ENCODE results near the gene NCAPG2. TPM values are rescaled to one million over a fixed set of nuclear protein-coding genes. Genes with fewer than 3 reads are reported as not detected.
"Not testable (repeated sequence)": the region's sequence is repeated elsewhere in the genome, so short reads cannot be mapped to it uniquely, and the experiment has no call there.

The NCAPG2 gene
- total RNA-seq, 1 donor from 2014 or later, result 5.6 TPM

GRCh38 chr7:158720112-158720511 lies 15.5 kb upstream of the NCAPG2 start:
- ATAC-seq (ENCODE audit: poor library complexity), result no peak
- intact Hi-C loops (cut with DNase I), result no loop called here
- DNase-seq, result no peak

GRCh38 chr7:158716802-158717201 lies 12.2 kb upstream of the NCAPG2 start:
- ATAC-seq (ENCODE audit: poor library complexity) (no peak), DNase-seq (no peak)
- intact Hi-C loops (cut with DNase I), result no loop called here

- intact Hi-C loops (cut with DNase I), result no loop called here
- ATAC-seq (ENCODE audit: poor library complexity) (peak; percentile 9), DNase-seq (no peak)
Observed at GRCh38 chr7:158710651-158711102, 6.1 kb upstream of the NCAPG2 start.

GRCh38 chr7:158707610-158708009 lies 3.0 kb upstream of the NCAPG2 start:
- DNase-seq (no peak), ATAC-seq (ENCODE audit: poor library complexity) (no peak)
- intact Hi-C loops (cut with DNase I), result no loop called here

GRCh38 chr7:158706710-158707590 lies 2.3 kb upstream of the NCAPG2 start:
- ATAC-seq (ENCODE audit: poor library complexity) (no peak), DNase-seq (no peak)

DNA sequence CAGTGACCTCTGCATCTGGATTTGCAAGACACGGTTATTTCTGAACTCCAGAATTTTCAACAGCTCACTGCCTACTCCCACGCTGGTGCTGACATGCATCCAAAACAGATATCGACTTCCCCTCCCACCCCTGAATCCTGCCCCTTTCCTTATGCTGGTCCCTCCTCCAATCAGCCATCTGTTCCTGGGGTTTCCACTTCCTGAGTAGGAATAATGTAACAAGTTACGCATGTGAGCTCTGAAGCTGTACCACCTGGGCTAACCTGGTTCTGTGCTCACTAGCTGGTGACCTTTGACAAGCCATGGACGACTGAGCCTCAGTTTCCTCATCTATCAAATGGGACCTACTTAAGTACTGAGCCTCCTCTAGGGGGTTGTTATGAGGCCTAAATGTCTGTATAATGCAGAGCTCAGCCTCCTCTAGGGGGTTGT lies 1.7 kb upstream of the NCAPG2 start:
- intact Hi-C loops (cut with DNase I), result no loop called here
- ATAC-seq (ENCODE audit: poor library complexity) (no peak), DNase-seq (no peak)

More at GRCh38 chr7:158706710-158707590, 2.3 kb upstream of the NCAPG2 start:
- intact Hi-C loops (cut with DNase I), result no loop called here

- ATAC-seq (ENCODE audit: poor library complexity), result no peak
- intact Hi-C loops (cut with DNase I), result no loop called here
- no peak for DNase-seq
Observed at GRCh38 chr7:158705234-158705850, 738 bp upstream of the NCAPG2 start.

- intact Hi-C loops (cut with DNase I); ATAC-seq (ENCODE audit: poor library complexity); DNase-seq: not testable (repeated sequence)
Observed at GRCh38 chr7:158703679-158704523, 703 bp downstream of the NCAPG2 start.

DNA sequence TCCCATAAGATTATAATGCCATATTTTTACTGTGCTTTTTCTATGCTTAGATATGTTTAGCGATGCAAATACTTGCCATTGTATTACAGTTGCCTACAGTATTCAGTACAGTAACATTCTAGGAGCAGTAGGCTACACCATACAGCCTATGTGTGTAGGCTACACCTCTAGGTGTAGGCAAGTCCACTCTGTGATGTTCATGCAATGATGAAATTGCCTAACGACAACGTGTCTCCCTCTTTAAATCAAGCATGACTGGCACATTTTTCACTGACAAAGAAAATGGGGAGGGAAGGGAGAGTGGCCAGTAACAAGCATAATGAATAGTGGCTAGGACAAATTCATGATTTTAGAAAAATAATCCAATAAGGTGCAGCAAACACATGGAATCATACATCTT lies 1.7 kb downstream of the NCAPG2 start:
- intact Hi-C loops (cut with DNase I), result no loop called here
- ATAC-seq (ENCODE audit: poor library complexity), result no peak
- no peak for DNase-seq

DNA sequence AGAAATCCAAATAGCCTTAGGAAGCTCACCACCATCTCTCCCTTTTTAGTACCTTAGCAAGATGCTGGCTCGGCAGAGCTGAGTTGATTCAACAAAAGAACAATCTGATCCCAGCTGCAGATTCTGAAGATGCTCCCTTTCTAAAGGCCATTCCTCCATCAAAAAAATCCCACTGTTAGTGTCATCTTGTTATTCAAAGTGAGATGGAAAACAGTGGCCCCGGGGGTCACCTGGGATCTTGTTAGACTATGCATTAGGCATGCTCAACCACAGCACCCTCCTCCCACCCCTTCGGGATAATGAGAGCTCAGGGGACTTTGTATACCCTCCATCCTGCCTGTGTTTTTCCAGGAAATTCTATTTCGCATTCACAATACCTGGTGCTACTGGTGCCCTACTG lies 2.4 kb downstream of the NCAPG2 start:
- DNase-seq (no peak), ATAC-seq (ENCODE audit: poor library complexity) (no peak)
- intact Hi-C loops (cut with DNase I), result no loop called here

DNA sequence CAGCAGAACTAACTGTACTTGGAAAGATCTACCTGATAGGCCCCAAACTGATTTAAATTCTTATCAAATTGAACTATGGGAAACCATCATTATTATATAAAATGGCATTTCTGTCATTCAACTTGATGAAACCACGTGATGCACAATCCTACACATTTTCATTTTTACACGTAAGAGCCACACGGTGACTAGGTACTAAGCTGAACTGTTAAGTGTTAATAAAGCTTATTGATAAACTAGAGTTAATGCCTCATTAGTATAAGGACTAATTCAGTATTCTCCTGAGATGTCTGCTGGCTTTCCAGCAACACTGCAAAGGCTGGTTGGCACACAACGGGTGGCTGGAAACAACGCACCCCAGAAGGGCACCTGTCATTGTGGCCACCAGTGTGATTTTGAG lies 4.6 kb downstream of the NCAPG2 start:
- DNase-seq, result no peak
- intact Hi-C loops (cut with DNase I), result no loop called here
- ATAC-seq (ENCODE audit: poor library complexity), result no peak

- intact Hi-C loops (cut with DNase I), result no loop called here
- ATAC-seq (ENCODE audit: poor library complexity) (no peak), DNase-seq (no peak)
Observed at GRCh38 chr7:158699341-158699740, 5.3 kb downstream of the NCAPG2 start.

- ATAC-seq (ENCODE audit: poor library complexity), result no peak
- intact Hi-C loops (cut with DNase I), result no loop called here
- DNase-seq, result no peak
Observed at GRCh38 chr7:158698657-158699195, 5.9 kb downstream of the NCAPG2 start.

DNA sequence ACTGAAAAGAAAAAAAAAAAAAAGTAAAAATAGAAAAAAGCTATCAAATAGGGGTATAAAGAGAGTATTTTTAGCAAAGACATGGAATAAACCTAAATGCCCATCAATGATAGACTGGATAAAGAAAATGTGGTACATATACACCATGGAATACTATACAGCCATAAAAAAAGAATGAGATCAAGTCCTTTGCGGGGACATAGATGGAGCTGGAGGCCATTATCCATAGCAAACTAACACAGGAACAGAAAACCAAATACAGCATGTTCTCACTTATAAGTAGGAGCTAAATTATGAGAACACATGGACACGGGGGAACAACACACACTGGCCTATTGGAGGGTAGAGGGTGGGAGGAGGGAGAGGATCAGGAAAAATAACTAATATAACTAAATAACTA lies 7.0 kb downstream of the NCAPG2 start:
- DNase-seq; ATAC-seq (ENCODE audit: poor library complexity): not testable (repeated sequence)
- intact Hi-C loops (cut with DNase I), result loop anchor here (2.0 kb wide), 1 partner anchor 281 kb away; no protein-coding TSS in a partner anchor

DNA sequence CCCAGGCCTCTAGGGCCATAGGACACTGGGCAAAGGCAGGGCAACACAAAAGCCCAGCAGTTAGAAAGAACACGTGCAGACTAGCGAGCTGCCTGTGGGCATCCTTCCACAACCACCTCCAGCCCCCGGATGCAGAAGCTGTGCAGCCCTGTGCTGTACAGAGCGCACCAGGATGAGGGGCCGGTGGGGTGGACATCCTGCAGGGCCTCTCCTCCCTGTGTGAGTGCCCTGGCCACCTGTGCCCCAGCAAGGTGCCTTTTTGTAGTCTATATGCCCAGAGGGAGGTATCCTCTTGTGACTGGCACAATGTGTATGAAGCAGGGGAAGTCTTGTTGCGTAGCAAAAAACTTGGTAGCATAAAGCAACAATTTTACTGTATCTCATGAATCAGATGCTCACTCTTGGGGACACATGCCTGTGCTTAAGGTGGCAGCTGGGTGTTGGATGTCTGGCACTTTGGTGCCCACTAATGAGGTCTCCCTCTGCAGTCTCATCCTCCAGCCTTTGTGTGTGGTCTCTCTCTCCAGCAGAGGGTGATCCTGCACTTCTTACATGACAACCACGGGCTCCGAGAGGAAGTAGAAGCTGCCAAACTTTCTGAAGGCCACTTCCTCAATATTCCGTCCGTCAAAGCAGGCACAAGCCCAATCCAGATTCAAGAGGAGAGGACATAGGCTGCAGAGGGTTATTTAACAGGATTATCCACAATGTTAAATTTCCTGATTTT lies 8.7 kb downstream of the NCAPG2 start:
- ATAC-seq (ENCODE audit: poor library complexity) (peak; percentile 97), DNase-seq (peak; percentile 47)
- intact Hi-C loops (cut with DNase I), result loop anchor here (2.0 kb wide), 1 partner anchor 283 kb away; no protein-coding TSS in a partner anchor

GRCh38 chr7:158695056-158695455 lies 9.5 kb downstream of the NCAPG2 start:
- intact Hi-C loops (cut with DNase I), result no loop called here
- DNase-seq, result no peak
- no peak for ATAC-seq (ENCODE audit: poor library complexity)

DNA sequence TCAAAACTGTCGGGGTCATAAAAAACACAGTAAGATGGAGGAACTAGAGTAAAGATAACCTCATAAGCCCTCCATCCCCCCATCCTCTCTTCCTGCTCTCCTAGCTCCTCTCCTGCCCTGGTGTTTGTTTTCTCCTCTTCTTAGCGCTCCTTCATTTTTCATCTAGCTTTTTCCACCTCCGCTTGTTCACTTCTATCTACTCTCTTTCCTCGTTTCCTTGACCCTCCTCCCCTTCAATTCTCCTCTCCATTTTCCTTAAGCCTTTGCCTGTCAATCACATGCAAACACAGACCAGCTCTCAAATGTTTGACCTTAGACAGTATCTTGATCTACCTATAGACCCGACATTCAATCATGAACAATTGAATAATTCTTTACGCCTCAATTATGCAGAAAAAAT lies 10.0 kb downstream of the NCAPG2 start:
- ATAC-seq (ENCODE audit: poor library complexity), result no peak
- no peak for DNase-seq
- intact Hi-C loops (cut with DNase I), result no loop called here

DNA sequence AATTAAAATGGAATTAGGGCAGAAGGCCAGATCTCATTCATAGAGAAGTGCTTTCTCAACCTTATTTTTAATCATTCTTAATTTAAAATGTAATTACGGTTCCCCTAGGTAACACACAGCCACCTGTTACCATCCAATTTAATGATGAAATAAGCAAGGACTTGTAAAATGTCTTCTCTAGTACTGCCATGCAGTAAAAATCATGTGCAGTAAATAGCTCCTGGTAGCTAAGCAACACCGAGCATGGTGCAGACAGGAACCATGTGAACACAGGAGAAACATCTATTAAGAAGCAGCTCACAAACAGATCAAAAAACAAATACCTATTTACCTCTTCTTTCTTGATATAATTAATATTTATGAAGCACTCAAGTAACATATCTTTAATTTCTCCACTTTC lies 15.1 kb downstream of the NCAPG2 start:
- no peak for ATAC-seq (ENCODE audit: poor library complexity)
- intact Hi-C loops (cut with DNase I), result no loop called here

More for the DNA sequence above, 15.1 kb downstream of the NCAPG2 start:
- no peak for DNase-seq

All from Right ventricle myocardium superior (tissue), 1 donor.